Limb (tissue), 2 donors: ENCODE results near the gene FGFR4.

Source experiments
- DNase-seq, 2 donors: peaks; one replicate each; pipeline ENCODE4 v3.0.0-alpha.2; 2016; ENCODE audit errors: extremely low spot score in 2 of 2

The FGFR4 gene

DNA sequence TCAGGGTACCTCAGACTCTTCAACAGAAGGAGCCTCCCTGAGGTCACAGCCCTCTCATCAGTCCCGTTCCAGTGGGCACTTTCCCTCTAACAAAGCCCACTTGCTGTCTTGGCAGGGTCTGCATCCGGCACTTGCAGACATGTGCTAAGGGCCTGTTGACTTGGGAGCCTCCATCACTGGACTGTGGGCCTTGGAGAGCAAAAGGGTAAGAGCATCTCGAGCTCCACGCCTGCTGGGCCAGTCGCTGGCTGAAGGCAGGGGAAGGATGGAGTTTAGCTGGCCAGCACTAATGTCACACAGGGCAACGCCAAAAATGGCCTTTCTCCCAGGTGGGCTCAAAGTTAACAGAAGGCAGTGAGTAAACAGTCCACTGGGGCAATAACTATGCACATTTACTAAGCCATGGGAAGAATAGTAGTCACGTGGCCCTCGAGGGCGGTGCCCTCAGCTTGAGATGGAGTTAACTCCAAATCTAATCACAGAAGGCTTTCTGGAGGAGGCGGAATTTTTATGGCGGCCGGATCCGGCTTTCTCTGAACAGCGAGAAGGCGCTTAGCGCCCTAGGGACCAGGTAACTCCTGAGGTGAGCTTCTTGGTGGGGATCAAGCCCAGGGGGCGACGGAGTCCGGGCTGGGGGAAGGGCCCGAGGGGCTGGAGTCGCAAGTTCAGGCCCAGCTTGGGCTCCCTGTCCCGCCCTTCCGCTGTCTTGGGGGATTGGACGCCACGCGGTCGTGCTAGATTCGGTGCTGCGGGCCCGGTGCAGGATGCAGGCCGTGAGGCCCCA lies 44.8 kb downstream of the FGFR4 start:
- DNase-seq = peak in 1 of 2 donors; percentile 47

DNA sequence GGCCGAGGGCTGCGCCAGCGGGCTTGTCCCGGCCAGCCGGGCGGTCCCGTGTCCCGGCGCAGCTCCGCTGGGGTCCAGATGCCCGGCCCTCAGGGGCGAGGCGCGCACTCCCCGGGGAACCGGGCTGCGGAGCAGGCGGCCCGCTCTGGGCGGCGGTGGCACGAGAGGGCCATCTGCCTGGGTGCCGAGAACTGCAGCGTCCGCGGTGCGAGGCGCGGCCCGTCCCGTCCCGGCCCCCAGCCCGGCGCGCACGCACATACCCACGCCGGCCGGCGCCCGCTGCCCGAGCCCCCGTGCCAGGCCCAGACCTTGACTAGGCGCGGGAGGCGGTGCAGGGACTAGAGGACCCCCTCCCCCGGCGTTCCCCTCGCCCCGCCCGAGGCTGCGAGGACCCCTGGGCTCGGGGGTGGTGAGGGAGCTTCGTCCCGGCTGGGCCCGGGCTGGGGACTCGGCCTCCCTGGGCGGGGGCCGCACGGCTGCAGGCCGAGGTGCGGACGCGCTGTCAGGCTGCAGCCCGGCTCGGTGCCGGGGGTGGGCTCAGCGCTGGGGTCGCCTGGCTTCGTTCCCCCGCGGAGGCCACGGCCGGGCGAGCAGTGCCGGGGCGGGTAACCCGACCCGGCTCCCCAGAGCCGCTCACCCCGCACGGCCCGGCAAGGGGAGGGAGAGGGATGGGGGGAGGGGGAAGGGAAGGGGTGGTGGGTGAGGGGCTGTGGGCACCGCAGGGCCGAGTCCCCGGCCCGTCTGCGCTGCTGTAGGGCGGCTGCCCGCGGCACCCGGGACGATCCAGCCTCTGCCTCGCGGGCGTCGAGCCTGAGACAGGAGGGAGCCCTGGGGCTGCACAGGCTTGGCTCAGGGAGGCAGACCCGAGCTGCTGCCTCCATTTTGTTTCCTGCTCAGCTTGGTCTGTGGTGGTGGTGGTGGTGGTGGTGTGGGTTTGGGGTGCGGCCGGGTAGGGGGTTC lies 45.7 kb downstream of the FGFR4 start:
- peak; percentile 50 to 80 for DNase-seq

DNA sequence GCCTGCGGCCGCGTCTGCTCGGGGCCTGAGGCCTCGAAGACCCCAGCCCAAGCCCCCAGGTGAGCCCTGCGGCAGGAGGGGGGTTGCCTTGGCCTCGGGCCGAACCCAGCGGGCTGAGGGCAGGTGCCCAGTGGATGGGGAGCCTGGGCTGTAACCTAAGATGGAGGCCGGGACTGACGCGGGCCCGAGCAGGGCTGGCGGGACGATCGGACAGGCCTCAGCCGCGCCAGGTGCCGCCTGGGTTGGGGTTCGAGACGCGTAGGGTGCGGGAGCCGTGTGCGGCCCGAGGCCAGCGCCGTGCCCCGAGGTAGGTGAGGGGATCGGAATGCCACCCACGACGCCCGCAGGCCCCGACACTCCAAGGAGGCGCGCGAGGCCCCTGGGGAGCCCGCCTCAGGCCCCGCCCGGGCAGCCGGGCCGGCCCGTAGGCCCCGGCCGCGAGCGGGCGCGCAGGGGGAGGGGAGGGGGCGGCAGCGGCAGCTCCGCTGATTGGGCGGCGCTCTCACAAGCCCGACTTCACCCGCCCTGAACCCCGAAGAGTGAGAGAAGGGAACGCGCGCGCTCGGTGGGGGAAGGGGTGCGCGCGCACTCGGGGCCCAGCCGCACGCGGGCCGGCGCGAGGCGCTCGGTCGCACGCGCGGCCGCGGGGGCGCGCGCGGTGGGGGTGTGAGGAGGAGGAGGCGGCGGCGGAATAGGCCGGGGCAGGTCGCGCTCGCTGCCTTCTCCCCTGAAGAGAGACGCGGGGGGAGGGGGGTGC lies 46.6 kb downstream of the FGFR4 start, which contains the start of gene NSD1:
Gene NSD1, plus strand, starts transcription at position 678 of the 757 bp plus-strand sequence. CDS start 1,331 bp downstream, outside the sequence.
- DNase-seq = peak; percentile 94 to 96

DNA sequence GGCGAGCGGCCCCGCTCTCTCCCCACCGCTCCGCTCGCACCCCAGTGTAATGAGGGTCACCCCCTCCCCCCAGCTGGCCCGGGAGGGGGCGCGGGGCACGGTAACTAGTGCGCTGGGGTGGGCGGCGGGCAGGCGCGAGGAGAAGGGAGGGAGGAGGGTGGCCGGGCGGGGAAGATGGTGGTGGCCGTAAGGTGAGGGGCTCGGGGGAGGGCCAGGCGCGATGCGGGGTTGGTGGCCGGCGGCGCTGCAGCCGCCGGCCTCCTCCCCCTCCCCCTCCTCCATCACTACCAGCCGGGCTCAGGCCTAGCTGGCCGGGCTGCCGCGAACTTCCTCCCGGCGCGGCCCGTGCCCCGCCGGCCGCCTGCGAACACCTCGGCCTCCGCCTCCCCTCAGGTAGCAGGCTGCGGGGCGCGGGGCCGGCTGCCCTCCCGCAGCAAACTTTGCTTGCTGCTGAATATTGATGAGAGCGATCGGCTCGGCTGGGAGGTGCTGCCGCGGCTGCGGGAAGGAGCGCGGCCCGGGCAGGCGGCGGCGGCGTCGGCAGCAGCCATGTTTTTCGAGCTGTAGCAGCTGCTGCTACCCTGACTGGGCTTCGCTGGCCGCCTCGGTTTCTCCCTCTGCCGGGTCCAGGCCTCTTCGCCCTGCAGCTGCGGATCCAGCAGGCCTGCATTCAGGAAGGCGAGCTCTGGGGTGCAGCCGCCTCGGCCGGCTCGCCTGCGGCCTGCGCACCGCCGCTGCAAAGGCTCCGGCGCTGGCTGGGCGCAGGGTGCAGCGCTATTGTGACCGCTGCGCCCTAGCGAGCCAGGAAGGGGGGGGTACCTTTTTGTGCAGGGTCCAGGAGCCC lies 47.4 kb downstream of the FGFR4 start:
- DNase-seq = peak; percentile 44 to 81

DNA sequence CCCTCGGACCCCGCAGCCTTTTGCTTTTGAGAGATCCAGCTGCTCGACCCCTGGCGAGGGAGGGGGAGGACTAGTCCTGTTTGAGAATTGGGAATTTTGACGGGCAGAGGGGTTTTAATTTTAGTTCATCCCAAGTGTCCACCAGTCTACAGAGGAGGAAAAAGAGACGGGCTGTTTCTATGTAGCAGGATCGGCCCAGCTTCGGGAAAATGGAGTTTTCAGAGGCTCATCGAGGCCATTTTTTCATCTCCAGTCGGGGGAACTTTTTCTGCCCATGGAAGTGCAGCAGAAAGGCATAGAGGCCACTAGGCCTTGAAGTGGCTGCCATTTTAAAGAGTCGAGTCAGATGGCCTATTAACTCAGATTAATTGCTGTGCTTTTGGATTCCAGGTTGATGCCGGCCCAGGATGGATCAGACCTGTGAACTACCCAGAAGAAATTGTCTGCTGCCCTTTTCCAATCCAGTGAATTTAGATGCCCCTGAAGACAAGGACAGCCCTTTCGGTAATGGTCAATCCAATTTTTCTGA lies 48.0 kb downstream of the FGFR4 start:
- DNase-seq = no peak

- no peak for DNase-seq
Measured at GRCh38 chr5:177140312-177140711, 53.6 kb downstream of the FGFR4 start.

- DNase-seq = no peak
Measured at GRCh38 chr5:177141496-177141895, 54.8 kb downstream of the FGFR4 start.

GRCh38 chr5:177142098-177142611 lies 55.4 kb downstream of the FGFR4 start:
- no peak for DNase-seq

- DNase-seq = no peak
Measured at GRCh38 chr5:177142778-177143177, 56.1 kb downstream of the FGFR4 start.

DNA sequence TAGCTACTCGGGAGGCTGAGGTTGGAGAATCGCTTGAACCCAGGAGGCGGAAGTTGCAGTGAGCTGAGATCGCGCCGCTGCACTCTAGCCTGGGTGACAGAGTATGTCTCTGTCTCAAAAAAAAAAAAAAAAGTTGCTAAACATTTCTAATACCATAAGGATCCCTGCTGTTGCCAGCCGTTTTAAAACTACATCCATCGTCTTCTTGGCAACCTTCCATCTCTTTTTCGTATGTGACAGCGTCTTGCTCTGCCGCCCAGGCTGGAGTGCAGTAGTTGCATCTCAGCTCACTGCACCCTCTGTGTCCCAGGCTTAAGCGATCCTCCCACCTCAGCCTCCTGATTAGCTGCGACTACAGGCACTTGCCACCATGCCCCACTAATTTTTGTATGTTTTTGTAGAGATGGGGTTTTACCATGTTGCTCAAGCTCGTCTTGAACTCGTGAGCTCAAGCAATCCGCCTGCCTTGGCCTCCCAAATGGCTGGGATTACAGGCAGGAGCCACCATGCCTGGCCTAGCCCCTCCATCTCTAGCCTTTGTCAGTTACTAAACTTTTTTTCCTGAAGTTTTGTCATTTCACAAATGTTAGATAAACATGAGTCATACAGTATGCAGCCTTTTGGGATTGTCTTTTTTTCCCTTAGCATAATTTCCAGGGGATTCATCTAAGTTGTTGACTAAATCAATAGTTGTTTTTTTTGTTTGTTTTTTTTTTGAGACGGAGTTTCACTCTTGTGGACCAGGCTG lies 60.4 kb downstream of the FGFR4 start:
- DNase-seq = no peak
